Peyer's patch (tissue), 4 donors: ENCODE measurements around the gene VASN.

ENCODE experiments used
- POLR2A ChIP-seq, 2 donors: fragments of 450-650 bp; IDR thresholded peaks; one replicate each; pipeline ENCODE4 v1.5.1; 2017; ENCODE audit warnings: antibody characterized with exemption in 2 of 2, mild to moderate bottlenecking in 2 of 2, moderate library complexity in 2 of 2
- TF ChIP-seq, protein P1 (sequence below), 6 experiments: fragments of 450-650 bp in 4 of 6; fragments of 200-600 bp in 2 of 6; sonication (generic) in 1 of 6; IDR thresholded peaks; one replicate each; pipeline ENCODE4 v1.5.1; 2017 to 2019; ENCODE audit warnings: antibody characterized with exemption in 6 of 6, mild to moderate bottlenecking in 3 of 6, moderate library complexity in 1 of 6

- TF ChIP-seq, protein P1, sequence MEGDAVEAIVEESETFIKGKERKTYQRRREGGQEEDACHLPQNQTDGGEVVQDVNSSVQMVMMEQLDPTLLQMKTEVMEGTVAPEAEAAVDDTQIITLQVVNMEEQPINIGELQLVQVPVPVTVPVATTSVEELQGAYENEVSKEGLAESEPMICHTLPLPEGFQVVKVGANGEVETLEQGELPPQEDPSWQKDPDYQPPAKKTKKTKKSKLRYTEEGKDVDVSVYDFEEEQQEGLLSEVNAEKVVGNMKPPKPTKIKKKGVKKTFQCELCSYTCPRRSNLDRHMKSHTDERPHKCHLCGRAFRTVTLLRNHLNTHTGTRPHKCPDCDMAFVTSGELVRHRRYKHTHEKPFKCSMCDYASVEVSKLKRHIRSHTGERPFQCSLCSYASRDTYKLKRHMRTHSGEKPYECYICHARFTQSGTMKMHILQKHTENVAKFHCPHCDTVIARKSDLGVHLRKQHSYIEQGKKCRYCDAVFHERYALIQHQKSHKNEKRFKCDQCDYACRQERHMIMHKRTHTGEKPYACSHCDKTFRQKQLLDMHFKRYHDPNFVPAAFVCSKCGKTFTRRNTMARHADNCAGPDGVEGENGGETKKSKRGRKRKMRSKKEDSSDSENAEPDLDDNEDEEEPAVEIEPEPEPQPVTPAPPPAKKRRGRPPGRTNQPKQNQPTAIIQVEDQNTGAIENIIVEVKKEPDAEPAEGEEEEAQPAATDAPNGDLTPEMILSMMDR (IDR thresholded peaks at IDR 0.05) = no peak
- TF ChIP-seq POLR2A (IDR thresholded peaks at IDR 0.05) = no peak
These were observed 12.9 kb downstream of the VASN start for GRCh38 chr16:4384509-4384942.
